Kidney (tissue), 14 donors: Measurements from ENCODE around the gene HSF2BP. TPM values are rescaled to one million over a fixed set of nuclear protein-coding genes. Genes with fewer than 3 reads are reported as not detected.
A peak's percentile ranks its signal among the peaks of the same experiment; 100 is the strongest.

Experiments
- DNase-seq, 5 donors: peaks; one replicate each; pipeline ENCODE4 v3.0.0-alpha.2; 2013 to 2020
- FAIRE-seq: peaks from 2 replicates; lab custom pipeline; 2012; peaks lifted over from hg19 to GRCh38; lab: Jason Lieb, UNC
- H3K27ac ChIP-seq, 2 donors: one replicate each; pipeline ENCODE4 v1.7.0; 2013; ENCODE audit warnings: low read depth in 2 of 2, low read length in 2 of 2, inconsistent platforms in 1 of 2
- H3K27me3 ChIP-seq: one replicate; pipeline ENCODE4 v1.7.1; 2013; ENCODE audit warnings: low read length, inconsistent platforms; ENCODE audit not compliant: control insufficient read depth, insufficient read depth
- H3K36me3 ChIP-seq, 3 donors: one replicate each; pipeline versions ENCODE4 v1.7.0 to v1.7.1; 2013; ENCODE audit warnings: low read length in 3 of 3, control low read depth in 1 of 3, inconsistent platforms in 1 of 3; ENCODE audit not compliant: insufficient read depth in 3 of 3, control insufficient read depth in 2 of 3
- H3K4me1 ChIP-seq, 3 donors: one replicate each; pipeline versions ENCODE4 v1.7.0 to v1.7.1; 2013; ENCODE audit warnings: low read length in 3 of 3, inconsistent platforms in 1 of 3, low read depth in 1 of 3; ENCODE audit not compliant: control insufficient read depth in 2 of 3, insufficient read depth in 2 of 3
- H3K4me3 ChIP-seq, 3 donors: one replicate each; pipeline versions ENCODE4 v1.7.0 to v1.8.1; 2013; ENCODE audit warnings: low read length in 3 of 3, control low read depth in 1 of 3, inconsistent platforms in 1 of 3
- H3K9ac ChIP-seq, 3 donors: one replicate each; pipeline versions ENCODE4 v1.7.0 to v1.7.1; 2013; ENCODE audit warnings: low read length in 3 of 3, control low read depth in 1 of 3, inconsistent platforms in 1 of 3
- H3K9me3 ChIP-seq, 3 donors: one replicate each; pipeline versions ENCODE4 v1.7.0 to v1.7.1; 2013; ENCODE audit warnings: low read length in 3 of 3, control low read depth in 1 of 3, inconsistent platforms in 1 of 3; ENCODE audit not compliant: control insufficient read depth in 2 of 3, insufficient read depth in 1 of 3
- intact Hi-C: fragments of 100-400 bp; cut with DNase I; formaldehyde crosslinking; loops from one replicate; pipeline ENCODE4 v1.11.1; 2022
- polyA plus RNA-seq: library from polyadenylated mRNA; stranded (reverse); fragments of 350-450 nt; fragmentation: Illumina TruSeq; extraction: RNeasy Lipid Tissue Mini Kit (QIAGEN cat#74804); gene quantifications from one replicate; pipeline ENCODE4 v1.2.3, GENCODE V29; 2014; ENCODE audit warnings: low read depth, low replicate concordance; ENCODE audit not compliant: insufficient read depth
- total RNA-seq: library from RNA; stranded (reverse); fragmentation: NEBNext Ultra II Directional; extraction: Animal tissue kit (Norgen Biotek cat#: 25700); gene quantifications from one replicate; pipeline ENCODE4 v1.2.1, GENCODE V29; 2021
- TF ChIP-seq, protein P1 (sequence below): IDR thresholded peaks from 3 replicates; pipeline ENCODE4 v1.5.1; 2012; ENCODE audit warnings: mild to moderate bottlenecking, moderate library complexity, borderline replicate concordance; ENCODE audit not compliant: insufficient read depth; ENCODE audit errors: extremely low read depth
- donor health status: control.
- donor health status: control.
- donor health status: control.
- donor health status: control.
- donor health status: control.
- donor health status: DM: yes; HTN: yes; CAD: no.
- donor health status: Normal renal cell carcinoma (clear cell type).

Gene HSF2BP
- total and polyA plus RNA-seq, 2 donors from 2014 or later: 0.19 to 0.60 TPM

DNA sequence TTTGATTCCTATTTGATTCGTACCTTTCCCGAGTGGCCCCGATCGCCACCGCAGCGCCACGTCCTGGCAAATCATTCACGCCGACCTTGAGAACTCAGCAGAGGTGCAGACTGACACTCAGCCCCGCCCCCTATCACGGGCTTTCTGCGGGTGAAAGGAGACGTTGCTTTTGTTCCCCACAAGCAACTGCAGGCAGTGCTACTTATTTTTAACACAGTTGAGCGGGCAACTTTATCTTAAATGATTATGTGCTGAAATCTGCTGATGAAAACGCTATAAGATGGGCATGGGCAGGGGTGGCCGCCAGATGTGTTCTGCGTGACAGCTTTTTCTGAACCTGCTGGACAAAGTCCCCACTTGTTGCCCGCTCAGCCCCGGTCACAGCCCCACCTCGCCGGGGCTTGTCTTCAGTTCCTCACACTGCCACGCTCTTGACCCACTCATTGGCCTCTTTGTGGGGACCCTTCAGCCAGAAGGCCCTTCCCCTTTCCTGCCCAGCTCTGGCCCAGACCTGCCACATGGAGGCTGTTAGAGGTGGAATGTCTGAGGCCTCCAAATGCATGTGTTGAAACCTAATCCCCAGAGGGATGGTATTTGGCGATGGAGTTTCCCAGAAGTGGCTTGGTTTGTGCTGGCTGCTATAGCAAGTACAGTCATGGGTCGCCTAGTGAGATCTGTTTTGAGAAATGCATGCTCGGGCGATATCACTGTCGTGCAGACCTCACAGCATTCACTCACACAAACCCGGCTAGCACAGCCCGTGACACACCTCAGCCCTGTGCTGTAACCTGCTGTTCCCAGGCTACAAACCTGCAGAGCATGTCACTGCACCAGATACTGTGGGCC, 44.0 kb upstream of the HSF2BP start:
- H3K27ac ChIP-seq: peak overlapping the region; percentile 52 to 61
- no peaks in the 10 kb centered on the region for H3K9me3 ChIP-seq
- no peaks in the 10 kb centered on the region for H3K27me3 ChIP-seq
- TF ChIP-seq, protein P1, sequence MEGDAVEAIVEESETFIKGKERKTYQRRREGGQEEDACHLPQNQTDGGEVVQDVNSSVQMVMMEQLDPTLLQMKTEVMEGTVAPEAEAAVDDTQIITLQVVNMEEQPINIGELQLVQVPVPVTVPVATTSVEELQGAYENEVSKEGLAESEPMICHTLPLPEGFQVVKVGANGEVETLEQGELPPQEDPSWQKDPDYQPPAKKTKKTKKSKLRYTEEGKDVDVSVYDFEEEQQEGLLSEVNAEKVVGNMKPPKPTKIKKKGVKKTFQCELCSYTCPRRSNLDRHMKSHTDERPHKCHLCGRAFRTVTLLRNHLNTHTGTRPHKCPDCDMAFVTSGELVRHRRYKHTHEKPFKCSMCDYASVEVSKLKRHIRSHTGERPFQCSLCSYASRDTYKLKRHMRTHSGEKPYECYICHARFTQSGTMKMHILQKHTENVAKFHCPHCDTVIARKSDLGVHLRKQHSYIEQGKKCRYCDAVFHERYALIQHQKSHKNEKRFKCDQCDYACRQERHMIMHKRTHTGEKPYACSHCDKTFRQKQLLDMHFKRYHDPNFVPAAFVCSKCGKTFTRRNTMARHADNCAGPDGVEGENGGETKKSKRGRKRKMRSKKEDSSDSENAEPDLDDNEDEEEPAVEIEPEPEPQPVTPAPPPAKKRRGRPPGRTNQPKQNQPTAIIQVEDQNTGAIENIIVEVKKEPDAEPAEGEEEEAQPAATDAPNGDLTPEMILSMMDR: peak; percentile 7
- intact Hi-C loops: no loop called here
- peak overlapping the region in 1 of 3 donors; percentile 19 for H3K4me3 ChIP-seq
- H3K9ac ChIP-seq: peak overlapping the region in 1 of 3 donors; percentile 24
- no peaks in the 10 kb centered on the region for H3K36me3 ChIP-seq
- H3K4me1 ChIP-seq: peaks cover 0 to 9% (median 5%) of the 10 kb centered on the region in 3 donors
- peak; percentile 72 to 81 (median 79) for DNase-seq
- no peak for FAIRE-seq

DNA sequence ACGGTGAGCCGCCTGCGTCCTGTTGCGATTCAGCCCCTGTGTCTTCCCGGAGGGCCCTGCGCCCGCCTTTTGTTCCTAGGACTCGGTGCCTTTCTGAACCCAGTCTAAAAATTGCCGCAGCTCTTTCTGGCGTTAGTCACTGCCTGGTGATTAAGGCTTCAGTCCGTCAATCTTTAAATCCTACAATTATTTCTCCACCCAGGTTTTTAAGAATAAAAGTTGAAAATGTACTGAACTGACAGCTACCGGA, 43.4 kb upstream of the HSF2BP start:
- Histone ChIP-seq H3K9ac (peak overlapping the region in 1 of 3 donors; percentile 24), H3K27ac (peak overlapping the region; percentile 52 to 61)

DNA sequence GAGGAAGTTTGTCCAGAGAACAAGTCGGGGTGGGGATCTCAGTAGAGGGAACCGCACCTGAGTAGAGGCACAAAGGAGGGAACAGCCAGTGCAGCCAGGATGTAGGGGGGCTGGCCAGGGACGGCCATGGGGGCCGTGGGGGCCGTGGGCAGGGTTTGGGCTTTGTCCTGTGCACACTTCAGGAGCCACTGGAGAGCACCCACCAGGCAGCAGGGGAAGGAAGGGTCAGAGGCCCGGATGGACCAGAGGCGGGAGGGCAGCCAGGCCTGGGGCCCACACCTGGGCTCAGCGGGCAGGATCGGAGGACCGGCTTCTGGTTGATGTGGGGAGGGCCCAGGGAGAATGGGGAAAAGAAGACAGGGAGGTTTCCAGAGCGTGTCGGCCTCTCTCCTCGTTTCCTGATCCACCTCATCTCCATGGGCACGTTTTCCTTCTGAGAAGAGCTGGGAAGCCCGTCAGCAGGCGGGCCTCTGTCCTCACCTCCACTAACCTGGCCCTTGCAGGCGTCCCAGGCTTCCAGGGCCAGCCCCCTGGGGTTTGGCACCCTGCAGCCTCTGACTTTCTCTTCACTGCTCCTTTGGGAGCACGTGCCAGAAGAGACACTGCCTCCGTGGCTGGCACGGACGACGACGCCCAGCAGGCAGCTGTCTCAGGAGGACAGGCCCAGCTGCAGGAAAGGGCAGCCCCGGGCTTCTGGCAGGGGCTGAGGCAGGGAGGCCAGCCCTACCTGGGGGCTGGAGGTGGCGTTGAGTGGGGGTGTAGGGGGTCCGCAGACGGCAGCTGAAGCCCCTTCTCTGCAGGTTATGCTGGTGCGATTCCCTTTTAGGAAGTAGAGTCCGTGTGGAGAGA, 42.9 kb upstream of the HSF2BP start:
- H3K4me3 ChIP-seq: peak overlapping the region in 1 of 3 donors; percentile 19
- peak overlapping the region; percentile 52 to 61 for H3K27ac ChIP-seq
- TF ChIP-seq, protein P1: no peak
- FAIRE-seq: no peak
- H3K27me3 ChIP-seq: no peaks in the 10 kb centered on the region
- intact Hi-C loops: no loop called here
- H3K4me1 ChIP-seq: peaks cover 0 to 9% (median 5%) of the 10 kb centered on the region in 3 donors
- H3K9me3 ChIP-seq: no peaks in the 10 kb centered on the region
- DNase-seq: peak in 1 of 5 donors; percentile 69
- H3K36me3 ChIP-seq: no peaks in the 10 kb centered on the region
- H3K9ac ChIP-seq: peak overlapping the region in 1 of 3 donors; percentile 24

More for the DNA sequence above, 43.4 kb upstream of the HSF2BP start:
- Histone ChIP-seq H3K4me1 (peaks cover 0 to 9% (median 5%) of the 10 kb centered on the region in 3 donors), H3K36me3 (no peaks in the 10 kb centered on the region), H3K4me3 (peak overlapping the region in 1 of 3 donors; percentile 19), H3K9me3 (no peaks in the 10 kb centered on the region), H3K27me3 (no peaks in the 10 kb centered on the region)
- intact Hi-C loops: no loop called here
- TF ChIP-seq, protein P1: no peak
- FAIRE-seq (no peak), DNase-seq (no peak)
